MCF 10A (cell line): Measurements from ENCODE around the gene NNT. TPM values are rescaled to one million over a fixed set of nuclear protein-coding genes. Genes with fewer than 3 reads are reported as not detected.

Experiments
- BruUV-seq: library from RNA; stranded (reverse); fragments of 400-500 nt; replicated peaks from 2 replicates; lab custom pipeline; 2021; lab: Mats Ljungman, UMichigan
- CTCF ChIA-PET: fragments of 300-600 bp; sonication (Branson Sonifier 250); formaldehyde crosslinking; extraction: SDS; loops from one replicate; lab custom pipeline; 2021; ENCODE audit warnings: antibody characterized with exemption, inconsistent platforms; lab: Yijun Ruan, JAX
- POLR2A ChIA-PET: fragments of 300-600, 350-650 bp; sonication (Branson Sonifier 250); formaldehyde crosslinking; extraction: SDS; loops from one replicate; lab custom pipeline; 2020; ENCODE audit warnings: antibody characterized with exemption, inconsistent platforms; lab: Yijun Ruan, JAX
- DNase-seq: peaks from one replicate; pipeline ENCODE4 v3.0.0-alpha.2; 2018; ENCODE audit not compliant: unreplicated experiment
- H3K27ac Mint-ChIP-seq: one replicate; pipeline ENCODE4 v1.8.0; 2022; ENCODE audit warnings: mild to moderate bottlenecking, low read depth, mixed read lengths; ENCODE audit not compliant: unreplicated experiment
- H3K27me3 Mint-ChIP-seq: one replicate; pipeline ENCODE4 v1.8.0; 2022; ENCODE audit warnings: mixed read lengths; ENCODE audit not compliant: insufficient read depth, unreplicated experiment
- H3K36me3 Mint-ChIP-seq: one replicate; pipeline ENCODE4 v1.8.0; 2022; ENCODE audit warnings: mild to moderate bottlenecking, moderate library complexity, mixed read lengths; ENCODE audit not compliant: insufficient read depth, unreplicated experiment
- H3K4me1 Mint-ChIP-seq: one replicate; pipeline ENCODE4 v1.8.0; 2022; ENCODE audit warnings: mixed read lengths; ENCODE audit not compliant: insufficient read depth, unreplicated experiment
- H3K4me3 Mint-ChIP-seq: one replicate; pipeline ENCODE4 v1.8.0; 2022; ENCODE audit warnings: mild to moderate bottlenecking, moderate library complexity, mixed read lengths; ENCODE audit not compliant: unreplicated experiment
- H3K9me3 Mint-ChIP-seq: one replicate; pipeline ENCODE4 v1.8.0; 2022; ENCODE audit warnings: mixed read lengths; ENCODE audit not compliant: unreplicated experiment
- CTCF ChIP-seq: fragments of 200-600 bp; IDR thresholded peaks from one replicate; pipeline ENCODE4 v1.8.0; 2022; ENCODE audit warnings: antibody characterized with exemption, mild to moderate bottlenecking; ENCODE audit not compliant: unreplicated experiment
- intact Hi-C: fragments of 100-400 bp; cut with micrococcal nuclease; formaldehyde crosslinking; loops from 2 replicates; pipeline ENCODE4 v1.14.1; 2022
- total RNA-seq: library from RNA; stranded (reverse); gene quantifications from 2 replicates; pipeline ENCODE4 v1.2.3, GENCODE V29; 2022

The NNT gene
- total RNA-seq, 1 experiment from 2014 or later, result 52.3 TPM

GRCh38 chr5:43637416-43637815 is 34.4 kb downstream of the NNT start:
- Mint-ChIP-seq H3K4me1 (peaks cover 7% of the 10 kb centered on the region), H3K9me3 (no peaks in the 10 kb centered on the region), H3K4me3 (no peak overlapping the region), H3K36me3 (peaks cover 12% of the 10 kb centered on the region), H3K27ac (no peak overlapping the region), H3K27me3 (no peaks in the 10 kb centered on the region)
- TF ChIP-seq CTCF, result no peak
- no peak for DNase-seq
- no TSS peak for BruUV-seq
- ChIA-PET CTCF (interaction anchor here (0.7 kb wide), 1 partner anchor 1152 kb away, joined by 3 read pairs; no protein-coding TSS in a partner anchor), POLR2A (no interaction called here)
- intact Hi-C loops, result loop anchor here (10.0 kb wide), 1 partner anchor 1137 kb away; no protein-coding TSS in a partner anchor

- H3K27me3 Mint-ChIP-seq, result no peaks in the 10 kb centered on the region
- intact Hi-C loops, result loop anchor here (10.0 kb wide), 1 partner anchor 1137 kb away; no protein-coding TSS in a partner anchor
- TF ChIP-seq CTCF, result no peak
- H3K9me3 Mint-ChIP-seq, result no peaks in the 10 kb centered on the region
- no TSS peak for BruUV-seq
- CTCF ChIA-PET, result interaction anchor here (0.6 kb wide), 1 partner anchor 1167 kb away, joined by 3 read pairs; no protein-coding TSS in a partner anchor
- no peak for DNase-seq
- H3K4me1 Mint-ChIP-seq, result peaks cover 7% of the 10 kb centered on the region
- H3K4me3 Mint-ChIP-seq, result no peak overlapping the region
- POLR2A ChIA-PET, result no interaction called here
- no peak overlapping the region for H3K27ac Mint-ChIP-seq
- peaks cover 16% of the 10 kb centered on the region for H3K36me3 Mint-ChIP-seq
Measured at GRCh38 chr5:43638107-43638506, 35.1 kb downstream of the NNT start.

- peaks cover 7% of the 10 kb centered on the region for H3K4me1 Mint-ChIP-seq
- intact Hi-C loops, result loop anchor here (10.0 kb wide), 1 partner anchor 1136 kb away; no protein-coding TSS in a partner anchor
- TF ChIP-seq CTCF, result no peak
- H3K27me3 Mint-ChIP-seq, result no peaks in the 10 kb centered on the region
- H3K27ac Mint-ChIP-seq, result no peak overlapping the region
- POLR2A ChIA-PET, result no interaction called here
- peaks cover 17% of the 10 kb centered on the region for H3K36me3 Mint-ChIP-seq
- no peak overlapping the region for H3K4me3 Mint-ChIP-seq
- BruUV-seq, result no TSS peak
- DNase-seq, result no peak
- CTCF ChIA-PET, result interaction anchor here (0.6 kb wide), 1 partner anchor 1166 kb away, joined by 3 read pairs; no protein-coding TSS in a partner anchor
- H3K9me3 Mint-ChIP-seq, result no peaks in the 10 kb centered on the region
Measured at GRCh38 chr5:43638546-43638945, 35.6 kb downstream of the NNT start.

- ChIA-PET CTCF (interaction anchor here (3.7 kb wide), 1 partner anchor 8 kb away, joined by 24 read pairs; no protein-coding TSS in a partner anchor), POLR2A (no interaction called here)
- Mint-ChIP-seq H3K4me1 (peaks cover 7% of the 10 kb centered on the region), H3K27me3 (no peaks in the 10 kb centered on the region), H3K36me3 (peaks cover 13% of the 10 kb centered on the region), H3K27ac (peak overlapping the region; percentile 31), H3K9me3 (no peaks in the 10 kb centered on the region), H3K4me3 (no peak overlapping the region)
- no peak for TF ChIP-seq CTCF
- intact Hi-C loops, result loop anchor here (10.0 kb wide), 1 partner anchor 1135 kb away; no protein-coding TSS in a partner anchor
- DNase-seq, result no peak
- BruUV-seq, result no TSS peak
Measured at GRCh38 chr5:43639566-43639965, 36.6 kb downstream of the NNT start.
